ENCODE measurements around the gene SPDYE1.
"Not testable (repeated sequence)": the region's sequence is repeated elsewhere in the genome, so short reads cannot be mapped to it uniquely, and the experiment has no call there.

GRCh38 chr7:44019825-44020224, 22.1 kb downstream of the SPDYE1 start:
- TF ChIP-seq, protein P1, sequence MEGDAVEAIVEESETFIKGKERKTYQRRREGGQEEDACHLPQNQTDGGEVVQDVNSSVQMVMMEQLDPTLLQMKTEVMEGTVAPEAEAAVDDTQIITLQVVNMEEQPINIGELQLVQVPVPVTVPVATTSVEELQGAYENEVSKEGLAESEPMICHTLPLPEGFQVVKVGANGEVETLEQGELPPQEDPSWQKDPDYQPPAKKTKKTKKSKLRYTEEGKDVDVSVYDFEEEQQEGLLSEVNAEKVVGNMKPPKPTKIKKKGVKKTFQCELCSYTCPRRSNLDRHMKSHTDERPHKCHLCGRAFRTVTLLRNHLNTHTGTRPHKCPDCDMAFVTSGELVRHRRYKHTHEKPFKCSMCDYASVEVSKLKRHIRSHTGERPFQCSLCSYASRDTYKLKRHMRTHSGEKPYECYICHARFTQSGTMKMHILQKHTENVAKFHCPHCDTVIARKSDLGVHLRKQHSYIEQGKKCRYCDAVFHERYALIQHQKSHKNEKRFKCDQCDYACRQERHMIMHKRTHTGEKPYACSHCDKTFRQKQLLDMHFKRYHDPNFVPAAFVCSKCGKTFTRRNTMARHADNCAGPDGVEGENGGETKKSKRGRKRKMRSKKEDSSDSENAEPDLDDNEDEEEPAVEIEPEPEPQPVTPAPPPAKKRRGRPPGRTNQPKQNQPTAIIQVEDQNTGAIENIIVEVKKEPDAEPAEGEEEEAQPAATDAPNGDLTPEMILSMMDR (conservative IDR thresholded peaks at IDR 0.05) = not testable (repeated sequence)
- TF ChIP-seq ZFX (IDR thresholded peaks at IDR 0.05) = not testable (repeated sequence)

Data from C4-2B (cell line).